GM19193 (cell line): ENCODE data around the gene SLC11A1.

Experiments
- POLR2A ChIP-seq: IDR thresholded peaks from 4 replicates; pipeline ENCODE4 v1.6.1; 2011; ENCODE audit not compliant: insufficient read depth, insufficient read length; ENCODE audit errors: extremely low read depth

The SLC11A1 gene

GRCh38 chr2:218378053-218378452, 4.0 kb upstream of the SLC11A1 start:
- TF ChIP-seq POLR2A: no peak

GRCh38 chr2:218382785-218383184, 712 bp downstream of the SLC11A1 start:
- TF ChIP-seq POLR2A: no peak

GRCh38 chr2:218383892-218384519, 1.9 kb downstream of the SLC11A1 start:
- no peak for TF ChIP-seq POLR2A

- TF ChIP-seq POLR2A: no peak
Observed at GRCh38 chr2:218384975-218385374, 2.9 kb downstream of the SLC11A1 start.

DNA sequence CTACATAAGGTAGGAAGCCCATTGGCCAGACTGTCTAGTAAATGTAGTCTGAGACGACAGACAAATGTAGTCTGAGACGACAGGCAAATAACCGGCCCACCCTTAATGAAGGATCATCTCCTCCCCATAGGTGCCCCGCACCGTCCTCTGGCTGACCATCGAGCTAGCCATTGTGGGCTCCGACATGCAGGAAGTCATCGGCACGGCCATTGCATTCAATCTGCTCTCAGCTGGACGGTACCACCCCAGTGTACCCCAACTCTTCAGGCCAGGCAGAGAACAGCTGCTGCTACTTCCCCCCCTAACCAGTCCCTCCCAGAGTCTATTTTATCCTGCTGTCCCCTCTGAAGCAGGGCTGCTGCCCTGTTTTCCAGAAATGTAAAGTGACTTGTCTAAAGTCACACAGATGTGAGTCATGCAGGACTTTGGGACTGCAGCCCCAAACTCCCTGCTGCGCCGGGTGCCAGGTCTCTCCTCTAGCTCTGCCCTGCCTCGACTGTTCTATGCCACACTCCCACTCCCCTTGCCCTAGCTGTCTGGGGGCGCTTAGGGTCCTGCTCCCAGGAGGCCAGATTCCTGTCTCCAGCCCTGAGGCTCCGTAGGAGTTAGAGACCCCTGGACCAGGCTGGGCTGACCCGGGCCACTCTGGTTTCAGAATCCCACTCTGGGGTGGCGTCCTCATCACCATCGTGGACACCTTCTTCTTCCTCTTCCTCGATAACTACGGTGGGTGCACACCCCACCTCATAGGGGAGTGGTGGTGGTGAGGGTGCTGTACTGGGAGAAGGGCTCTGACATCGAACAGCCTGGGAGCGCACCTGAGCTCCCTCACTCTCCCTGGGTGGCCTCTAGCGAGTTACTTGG, 4.7 kb downstream of the SLC11A1 start:
- no peak for TF ChIP-seq POLR2A

DNA sequence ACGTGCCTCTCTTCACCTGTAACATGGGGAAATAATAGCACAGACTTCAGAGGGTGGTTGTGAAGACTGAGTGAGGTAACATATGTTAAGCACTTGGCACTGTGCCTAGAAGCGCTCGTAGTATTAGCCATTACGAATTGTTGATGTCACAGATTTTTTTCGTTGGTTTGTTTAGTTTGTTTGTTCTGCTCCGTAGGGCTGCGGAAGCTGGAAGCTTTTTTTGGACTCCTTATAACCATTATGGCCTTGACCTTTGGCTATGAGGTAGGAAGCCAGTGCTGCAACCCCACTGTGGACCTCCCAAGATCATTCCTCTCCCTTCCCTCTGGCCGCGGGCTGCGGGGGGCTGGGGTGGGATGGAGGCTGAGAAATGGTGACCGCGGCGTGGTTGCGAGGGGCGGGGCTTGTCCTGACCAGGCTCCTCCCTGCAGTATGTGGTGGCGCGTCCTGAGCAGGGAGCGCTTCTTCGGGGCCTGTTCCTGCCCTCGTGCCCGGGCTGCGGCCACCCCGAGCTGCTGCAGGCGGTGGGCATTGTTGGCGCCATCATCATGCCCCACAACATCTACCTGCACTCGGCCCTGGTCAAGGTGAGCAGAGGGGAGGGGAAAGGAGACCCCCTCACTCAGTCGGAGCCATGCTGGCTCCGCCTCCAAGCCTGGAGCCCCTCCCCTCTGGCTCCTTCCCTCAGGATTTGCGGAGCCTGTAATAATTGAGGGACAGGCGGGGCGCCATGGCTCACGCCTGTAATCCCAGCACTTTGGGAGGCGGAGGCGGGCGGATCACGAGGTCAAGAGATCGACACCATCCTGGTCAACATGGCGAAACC, 5.5 kb downstream of the SLC11A1 start:
- no peak for TF ChIP-seq POLR2A

GRCh38 chr2:218389333-218390150, 7.5 kb downstream of the SLC11A1 start:
- no peak for TF ChIP-seq POLR2A

DNA sequence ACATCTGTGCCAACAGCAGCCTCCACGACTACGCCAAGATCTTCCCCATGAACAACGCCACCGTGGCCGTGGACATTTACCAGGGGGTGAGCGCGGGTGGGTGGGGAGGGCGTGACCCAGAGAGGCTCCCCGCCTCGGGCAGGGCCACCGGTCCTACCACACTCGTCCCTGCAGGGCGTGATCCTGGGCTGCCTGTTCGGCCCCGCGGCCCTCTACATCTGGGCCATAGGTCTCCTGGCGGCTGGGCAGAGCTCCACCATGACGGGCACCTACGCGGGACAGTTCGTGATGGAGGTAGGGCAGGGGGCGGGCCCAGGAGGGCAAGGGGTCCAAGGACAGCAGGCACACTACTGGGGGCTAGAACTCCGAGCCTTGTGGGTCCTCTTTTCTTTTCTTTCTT, 9.1 kb downstream of the SLC11A1 start:
- TF ChIP-seq POLR2A: no peak

DNA sequence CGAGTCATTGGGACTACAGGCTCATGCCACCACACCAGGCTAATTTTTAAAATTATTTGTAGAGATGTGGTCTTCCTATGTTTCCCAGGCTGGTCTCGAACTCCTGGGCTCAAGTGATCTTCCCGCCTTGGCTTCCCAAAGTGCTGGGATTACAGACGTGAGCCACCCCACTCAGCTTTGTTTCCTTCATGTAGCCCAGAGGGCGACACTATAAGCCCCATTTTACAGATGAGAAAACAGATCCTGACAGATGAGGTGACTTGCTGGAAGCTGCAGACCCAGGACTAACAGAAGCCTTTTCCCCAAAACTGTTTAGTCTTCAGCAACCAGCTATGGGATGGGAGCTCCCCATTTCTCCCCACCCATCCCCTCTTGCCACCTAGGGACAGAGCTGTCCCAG, 10.4 kb downstream of the SLC11A1 start:
- TF ChIP-seq POLR2A: no peak

GRCh38 chr2:218392891-218393462, 10.9 kb downstream of the SLC11A1 start:
- TF ChIP-seq POLR2A: no peak

- TF ChIP-seq POLR2A: no peak
Observed at GRCh38 chr2:218393750-218394290, 11.7 kb downstream of the SLC11A1 start.

- no peak for TF ChIP-seq POLR2A
Observed at GRCh38 chr2:218394298-218395089, 12.4 kb downstream of the SLC11A1 start.

GRCh38 chr2:218395090-218395444, 13.0 kb downstream of the SLC11A1 start:
- TF ChIP-seq POLR2A: no peak
